Tibial nerve (tissue), 4 donors: ENCODE results near the gene PRKCE.

ENCODE experiments used
- EP300 ChIP-seq, 2 donors: sonication (generic); formaldehyde crosslinking; IDR thresholded peaks; one replicate each; pipeline ENCODE4 v1.6.1; 2017; ENCODE audit warnings: antibody characterized with exemption in 2 of 2, mild to moderate bottlenecking in 1 of 2
- POLR2A ChIP-seq, 2 donors: fragments of 450-650 bp; IDR thresholded peaks; one replicate each; pipeline ENCODE4 v1.6.1; 2017; ENCODE audit warnings: antibody characterized with exemption in 2 of 2, mild to moderate bottlenecking in 2 of 2, moderate library complexity in 2 of 2
- TF ChIP-seq, protein P1 (sequence below), 5 experiments: fragments of 200-600 bp in 3 of 5; fragments of 450-650 bp in 2 of 5; sonication (generic) in 3 of 5; IDR thresholded peaks; one replicate each; pipeline ENCODE4 v1.5.1; 2016 to 2019; ENCODE audit warnings: antibody characterized with exemption in 5 of 5, mild to moderate bottlenecking in 3 of 5, moderate library complexity in 2 of 5

DNA sequence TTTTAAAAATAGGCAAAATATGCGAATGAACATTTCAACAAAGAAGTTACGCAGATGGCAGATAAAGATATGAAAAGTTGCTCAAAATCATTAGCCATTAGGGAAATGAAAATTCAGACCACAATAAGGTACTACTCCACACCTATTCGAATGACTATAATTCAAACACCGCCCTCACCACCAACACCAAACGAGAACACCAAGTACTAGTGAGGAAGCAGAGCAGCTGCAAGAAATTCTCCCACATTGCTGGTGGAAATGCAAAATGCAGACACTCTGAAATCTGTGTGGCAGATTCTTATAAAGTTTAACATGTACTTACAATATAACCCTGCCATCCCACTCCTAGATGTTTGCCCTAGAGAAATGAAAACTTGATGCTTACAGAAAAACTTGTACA is 17.3 kb upstream of the PRKCE start:
- TF ChIP-seq, protein P1, sequence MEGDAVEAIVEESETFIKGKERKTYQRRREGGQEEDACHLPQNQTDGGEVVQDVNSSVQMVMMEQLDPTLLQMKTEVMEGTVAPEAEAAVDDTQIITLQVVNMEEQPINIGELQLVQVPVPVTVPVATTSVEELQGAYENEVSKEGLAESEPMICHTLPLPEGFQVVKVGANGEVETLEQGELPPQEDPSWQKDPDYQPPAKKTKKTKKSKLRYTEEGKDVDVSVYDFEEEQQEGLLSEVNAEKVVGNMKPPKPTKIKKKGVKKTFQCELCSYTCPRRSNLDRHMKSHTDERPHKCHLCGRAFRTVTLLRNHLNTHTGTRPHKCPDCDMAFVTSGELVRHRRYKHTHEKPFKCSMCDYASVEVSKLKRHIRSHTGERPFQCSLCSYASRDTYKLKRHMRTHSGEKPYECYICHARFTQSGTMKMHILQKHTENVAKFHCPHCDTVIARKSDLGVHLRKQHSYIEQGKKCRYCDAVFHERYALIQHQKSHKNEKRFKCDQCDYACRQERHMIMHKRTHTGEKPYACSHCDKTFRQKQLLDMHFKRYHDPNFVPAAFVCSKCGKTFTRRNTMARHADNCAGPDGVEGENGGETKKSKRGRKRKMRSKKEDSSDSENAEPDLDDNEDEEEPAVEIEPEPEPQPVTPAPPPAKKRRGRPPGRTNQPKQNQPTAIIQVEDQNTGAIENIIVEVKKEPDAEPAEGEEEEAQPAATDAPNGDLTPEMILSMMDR (IDR thresholded peaks at IDR 0.05), result no peak
- TF ChIP-seq POLR2A (IDR thresholded peaks at IDR 0.05) (no peak), EP300 (IDR thresholded peaks at IDR 0.05) (no peak)
